ENCODE data around the gene KCNH4. TPM values are rescaled to one million over a fixed set of nuclear protein-coding genes. Genes with fewer than 3 reads are reported as not detected.

The KCNH4 gene
- total RNA-seq, 4 donors from 2014 or later: not detected

DNA sequence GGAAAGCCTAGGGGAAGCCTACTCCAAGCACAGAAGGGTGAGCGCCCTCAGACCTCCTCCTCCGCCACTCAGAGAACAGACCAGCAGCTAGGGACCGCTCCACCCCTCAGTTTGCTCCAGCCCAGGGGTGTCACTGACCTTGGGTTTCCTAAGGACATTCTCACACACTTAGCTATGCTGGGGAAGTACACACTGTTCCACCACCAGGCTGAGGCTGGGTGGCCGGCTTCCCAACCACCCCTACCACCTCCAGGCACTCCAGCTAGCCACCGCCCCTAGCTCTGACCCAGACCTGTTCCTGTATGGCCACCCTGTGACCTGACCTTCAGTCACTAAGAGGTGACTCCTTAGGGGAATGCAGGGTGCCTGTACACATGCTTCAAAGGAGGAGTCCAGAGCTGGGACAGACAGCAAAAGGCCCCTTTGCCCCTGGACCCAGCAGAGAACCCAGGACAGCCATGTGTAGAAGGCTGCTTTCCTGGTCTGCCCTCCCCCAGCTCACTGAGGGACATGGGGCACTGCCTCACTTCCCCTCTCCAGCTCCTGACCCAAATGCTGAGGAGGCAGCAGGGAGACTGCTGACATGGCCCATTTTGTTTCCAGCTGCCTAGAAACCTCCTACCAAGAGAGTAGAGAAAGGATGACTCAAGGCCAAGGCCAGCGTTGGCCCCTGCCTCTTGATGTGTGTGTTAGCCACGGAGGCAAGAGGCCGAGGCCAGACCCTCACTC lies 51.7 kb downstream of the KCNH4 start:
- WGBS, 2 donors (ENCODE audit: low coverage in 1 of 2): 92 to 100% methylated on average over 3 to 8 of the region's 8 CpGs

DNA sequence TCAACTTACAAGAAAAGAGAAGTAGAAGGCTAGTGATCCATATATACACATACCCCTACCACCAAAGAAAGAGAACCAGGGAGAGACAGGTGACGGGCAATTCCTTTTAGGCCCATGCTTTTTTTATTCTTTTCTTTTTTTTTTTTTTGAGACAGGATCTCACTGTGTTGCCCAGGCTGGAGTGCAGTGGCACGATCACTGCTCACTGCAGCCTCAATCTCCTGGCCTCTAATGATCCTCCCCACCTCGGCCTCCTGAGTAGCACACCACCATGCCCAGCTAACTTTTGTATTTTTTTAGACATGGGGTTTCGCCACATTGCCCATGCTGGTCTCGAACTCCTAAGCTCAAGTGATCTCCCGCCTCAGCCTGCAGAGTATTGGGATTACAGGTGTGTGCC lies 53.5 kb downstream of the KCNH4 start:
- TF ChIP-seq, protein P1, sequence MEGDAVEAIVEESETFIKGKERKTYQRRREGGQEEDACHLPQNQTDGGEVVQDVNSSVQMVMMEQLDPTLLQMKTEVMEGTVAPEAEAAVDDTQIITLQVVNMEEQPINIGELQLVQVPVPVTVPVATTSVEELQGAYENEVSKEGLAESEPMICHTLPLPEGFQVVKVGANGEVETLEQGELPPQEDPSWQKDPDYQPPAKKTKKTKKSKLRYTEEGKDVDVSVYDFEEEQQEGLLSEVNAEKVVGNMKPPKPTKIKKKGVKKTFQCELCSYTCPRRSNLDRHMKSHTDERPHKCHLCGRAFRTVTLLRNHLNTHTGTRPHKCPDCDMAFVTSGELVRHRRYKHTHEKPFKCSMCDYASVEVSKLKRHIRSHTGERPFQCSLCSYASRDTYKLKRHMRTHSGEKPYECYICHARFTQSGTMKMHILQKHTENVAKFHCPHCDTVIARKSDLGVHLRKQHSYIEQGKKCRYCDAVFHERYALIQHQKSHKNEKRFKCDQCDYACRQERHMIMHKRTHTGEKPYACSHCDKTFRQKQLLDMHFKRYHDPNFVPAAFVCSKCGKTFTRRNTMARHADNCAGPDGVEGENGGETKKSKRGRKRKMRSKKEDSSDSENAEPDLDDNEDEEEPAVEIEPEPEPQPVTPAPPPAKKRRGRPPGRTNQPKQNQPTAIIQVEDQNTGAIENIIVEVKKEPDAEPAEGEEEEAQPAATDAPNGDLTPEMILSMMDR (IDR thresholded peaks at IDR 0.05): no peak
- TF ChIP-seq POLR2AphosphoS5 (IDR thresholded peaks at IDR 0.05): no peak
- no peak for TF ChIP-seq POLR2A (IDR thresholded peaks at IDR 0.05)
- no peak for TF ChIP-seq EP300 (IDR thresholded peaks at IDR 0.05; ENCODE audit: low read depth)
- DNase-seq: no peak
- WGBS, 2 donors (ENCODE audit: low coverage in 1 of 2): 88 to 100% methylated on average over 1 to 6 of the region's 6 CpGs
- Histone ChIP-seq H3K27ac (no peak overlapping the region), H3K9me3 (no peaks in the 10 kb centered on the region), H3K4me3 (no peak overlapping the region), H3K27me3 (no peaks in the 10 kb centered on the region), H3K36me3 (peaks cover 0 to 42% (median 20%) of the 10 kb centered on the region in 4 donors), H3K4me1 (peaks cover 4 to 19% (median 7%) of the 10 kb centered on the region in 4 donors)
- intact Hi-C loops (cut with DNase I; ENCODE audit: low total_unique reads): no loop called here
- in situ Hi-C loops (cut with MboI; ENCODE audit: low pct_ligation_motif_present in 1 of 4, low pct_unique_long_range_greater_than_20kb in 1 of 4, low sequenced_read_pairs in 3 of 4): no loop called here

More for the DNA sequence above, 51.7 kb downstream of the KCNH4 start:
- intact Hi-C loops (cut with DNase I; ENCODE audit: low total_unique reads) (no loop called here), in situ Hi-C loops (cut with MboI; ENCODE audit: low pct_ligation_motif_present in 1 of 4, low pct_unique_long_range_greater_than_20kb in 1 of 4, low sequenced_read_pairs in 3 of 4) (no loop called here)
- H3K4me3 ChIP-seq: no peak overlapping the region
- no peaks in the 10 kb centered on the region for H3K27me3 ChIP-seq
- peaks cover 0 to 42% (median 20%) of the 10 kb centered on the region in 4 donors for H3K36me3 ChIP-seq
- TF ChIP-seq POLR2AphosphoS5 (IDR thresholded peaks at IDR 0.05) (no peak), POLR2A (IDR thresholded peaks at IDR 0.05) (no peak), EP300 (IDR thresholded peaks at IDR 0.05; ENCODE audit: low read depth) (no peak)
- TF ChIP-seq, protein P1 (IDR thresholded peaks at IDR 0.05): no peak
- H3K27ac ChIP-seq: peak overlapping the region; percentile 18 to 84 (median 30)
- no peak for DNase-seq
- H3K9me3 ChIP-seq: no peaks in the 10 kb centered on the region
- peaks cover 22 to 37% (median 23%) of the 10 kb centered on the region in 4 donors for H3K4me1 ChIP-seq

DNA sequence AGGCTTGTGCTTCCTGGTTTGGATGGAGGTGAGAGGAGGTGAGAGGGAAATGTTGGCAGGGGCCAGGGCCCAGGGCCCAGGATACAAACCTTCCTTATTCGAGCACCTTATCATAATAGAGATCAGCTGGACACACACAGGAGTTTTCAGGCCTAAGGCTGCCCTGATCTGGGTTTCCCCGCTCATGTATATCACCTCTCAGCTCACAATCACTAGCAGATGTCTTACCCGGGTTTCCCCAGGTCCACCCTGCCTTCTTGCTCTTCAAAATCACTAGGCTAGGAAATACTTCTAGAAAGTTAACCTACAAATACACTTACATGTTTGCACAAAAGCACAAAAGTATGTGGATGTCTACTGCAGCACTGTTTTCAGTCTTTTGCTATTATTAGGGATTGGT lies 54.1 kb downstream of the KCNH4 start:
- in situ Hi-C loops (cut with MboI; ENCODE audit: low pct_ligation_motif_present in 1 of 4, low pct_unique_long_range_greater_than_20kb in 1 of 4, low sequenced_read_pairs in 3 of 4) (no loop called here), intact Hi-C loops (cut with DNase I; ENCODE audit: low total_unique reads) (no loop called here)
- Histone ChIP-seq H3K27me3 (no peaks in the 10 kb centered on the region), H3K4me1 (peaks cover 6 to 19% (median 10%) of the 10 kb centered on the region in 4 donors), H3K27ac (no peak overlapping the region), H3K9me3 (no peaks in the 10 kb centered on the region), H3K4me3 (no peak overlapping the region), H3K36me3 (peaks cover 0 to 42% (median 20%) of the 10 kb centered on the region in 4 donors)
- no peak for DNase-seq
- 84% methylated on average over 2 to 3 of the region's 3 CpGs for WGBS, 2 donors (ENCODE audit: low coverage in 1 of 2)
- TF ChIP-seq POLR2AphosphoS5 (IDR thresholded peaks at IDR 0.05): no peak
- TF ChIP-seq EP300 (IDR thresholded peaks at IDR 0.05; ENCODE audit: low read depth): no peak
- TF ChIP-seq POLR2A (IDR thresholded peaks at IDR 0.05): no peak
- TF ChIP-seq, protein P1 (IDR thresholded peaks at IDR 0.05): no peak

DNA sequence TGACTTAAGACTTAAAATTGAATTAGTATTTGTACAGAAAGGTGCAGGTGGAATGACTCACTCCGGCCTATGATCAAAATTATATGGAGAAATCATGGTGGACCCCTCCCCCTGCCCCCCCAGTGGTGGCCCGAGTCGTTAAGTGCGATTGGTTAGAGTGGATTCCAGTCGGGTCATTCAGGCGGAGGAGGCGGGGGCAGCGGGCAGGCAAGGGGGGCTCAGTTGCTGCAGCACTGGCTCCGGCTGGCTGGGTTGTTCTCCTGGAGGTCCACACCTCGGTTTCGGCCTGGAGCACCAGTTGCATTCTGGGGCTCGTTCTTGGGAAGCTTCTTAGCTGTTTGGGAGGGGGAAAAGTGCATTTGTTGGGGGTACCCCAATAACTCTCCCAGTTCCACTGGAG lies 55.4 kb downstream of the KCNH4 start:
- intact Hi-C loops (cut with DNase I; ENCODE audit: low total_unique reads) (no loop called here), in situ Hi-C loops (cut with MboI; ENCODE audit: low pct_ligation_motif_present in 1 of 4, low pct_unique_long_range_greater_than_20kb in 1 of 4, low sequenced_read_pairs in 3 of 4) (no loop called here)
- peaks cover 0 to 42% (median 20%) of the 10 kb centered on the region in 4 donors for H3K36me3 ChIP-seq
- TF ChIP-seq POLR2AphosphoS5 (IDR thresholded peaks at IDR 0.05) (no peak), POLR2A (IDR thresholded peaks at IDR 0.05) (no peak), EP300 (IDR thresholded peaks at IDR 0.05; ENCODE audit: low read depth) (no peak)
- TF ChIP-seq, protein P1 (IDR thresholded peaks at IDR 0.05): no peak
- DNase-seq: no peak
- no peaks in the 10 kb centered on the region for H3K9me3 ChIP-seq
- H3K27ac ChIP-seq: no peak overlapping the region
- peaks cover 14 to 17% (median 15%) of the 10 kb centered on the region in 4 donors for H3K4me1 ChIP-seq
- WGBS, 2 donors (ENCODE audit: low coverage in 1 of 2): 81% methylated on average over 12 of the region's 12 CpGs; no CpG with 5 or more reads in 1 of the 2 donors
- H3K4me3 ChIP-seq: no peak overlapping the region
- H3K27me3 ChIP-seq: no peaks in the 10 kb centered on the region

Measured in transverse colon (tissue), 4 donors.